GM12801 (cell line): Measurements from ENCODE around the gene RELN.

Experiments
- TF ChIP-seq, protein P1 (sequence below): IDR thresholded peaks from one replicate; pipeline ENCODE4 v1.5.1; 2011; ENCODE audit warnings: control low read depth; ENCODE audit not compliant: insufficient read length; ENCODE audit errors: extremely low read depth

The RELN gene

DNA sequence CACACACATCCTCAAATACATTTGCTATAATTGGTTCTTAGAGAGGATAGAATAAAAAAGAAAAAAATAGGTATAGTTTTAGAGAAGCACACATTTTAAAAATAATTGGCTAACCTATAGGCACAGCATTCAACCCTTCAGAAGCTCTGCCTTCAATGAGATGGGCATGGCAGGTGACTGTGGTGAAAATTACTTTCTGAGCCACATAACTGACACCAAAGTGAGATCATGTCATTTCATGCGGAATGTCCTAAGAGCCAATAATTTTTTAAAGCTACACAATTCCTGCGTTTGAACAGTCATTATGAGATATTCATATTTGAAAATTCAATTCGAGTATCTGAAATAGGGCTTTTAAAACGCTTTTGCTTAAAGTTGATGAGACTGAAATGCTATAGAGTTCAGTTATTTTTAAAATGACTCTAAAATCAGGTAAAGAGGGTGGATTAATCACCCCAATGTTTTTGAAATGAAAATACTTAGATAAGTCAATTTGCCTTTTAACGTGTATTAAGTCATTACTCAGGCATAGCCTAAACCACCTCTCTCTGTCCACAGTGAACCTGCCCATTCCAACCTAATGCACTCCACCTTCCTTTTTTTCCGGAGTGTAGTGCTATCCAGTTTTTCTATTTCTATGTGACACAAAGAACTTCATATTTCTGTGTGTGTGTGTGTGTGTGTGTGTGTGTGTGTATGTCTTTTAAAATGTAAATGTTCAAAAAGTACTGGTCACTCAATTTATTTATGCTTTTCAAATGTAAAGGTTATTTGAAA is 6.1 kb downstream of the RELN start:
- TF ChIP-seq, protein P1, sequence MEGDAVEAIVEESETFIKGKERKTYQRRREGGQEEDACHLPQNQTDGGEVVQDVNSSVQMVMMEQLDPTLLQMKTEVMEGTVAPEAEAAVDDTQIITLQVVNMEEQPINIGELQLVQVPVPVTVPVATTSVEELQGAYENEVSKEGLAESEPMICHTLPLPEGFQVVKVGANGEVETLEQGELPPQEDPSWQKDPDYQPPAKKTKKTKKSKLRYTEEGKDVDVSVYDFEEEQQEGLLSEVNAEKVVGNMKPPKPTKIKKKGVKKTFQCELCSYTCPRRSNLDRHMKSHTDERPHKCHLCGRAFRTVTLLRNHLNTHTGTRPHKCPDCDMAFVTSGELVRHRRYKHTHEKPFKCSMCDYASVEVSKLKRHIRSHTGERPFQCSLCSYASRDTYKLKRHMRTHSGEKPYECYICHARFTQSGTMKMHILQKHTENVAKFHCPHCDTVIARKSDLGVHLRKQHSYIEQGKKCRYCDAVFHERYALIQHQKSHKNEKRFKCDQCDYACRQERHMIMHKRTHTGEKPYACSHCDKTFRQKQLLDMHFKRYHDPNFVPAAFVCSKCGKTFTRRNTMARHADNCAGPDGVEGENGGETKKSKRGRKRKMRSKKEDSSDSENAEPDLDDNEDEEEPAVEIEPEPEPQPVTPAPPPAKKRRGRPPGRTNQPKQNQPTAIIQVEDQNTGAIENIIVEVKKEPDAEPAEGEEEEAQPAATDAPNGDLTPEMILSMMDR = no peak

DNA sequence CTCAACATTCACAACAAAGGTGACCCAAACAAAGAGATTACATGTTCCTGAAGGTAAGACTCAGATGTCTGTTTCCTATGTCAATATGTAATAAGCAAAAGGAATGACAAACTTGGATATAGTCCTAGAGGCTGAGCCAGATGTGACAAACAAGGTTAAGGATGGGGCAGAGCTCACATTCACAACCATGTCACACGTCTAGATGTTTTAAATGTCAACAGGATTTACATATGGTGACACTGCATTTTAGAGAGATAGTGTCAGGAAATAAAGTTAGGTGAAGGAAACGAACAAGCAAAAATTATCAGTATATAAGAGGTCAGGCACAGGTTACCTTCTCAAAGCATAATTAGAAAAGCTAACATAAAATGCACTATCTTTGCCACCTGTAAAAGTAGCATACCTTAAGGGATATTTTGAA is 8.4 kb downstream of the RELN start:
- TF ChIP-seq, protein P1 = no peak

GRCh38 chr7:103972779-103973434 is 16.6 kb downstream of the RELN start:
- TF ChIP-seq, protein P1 = no peak

- TF ChIP-seq, protein P1 = no peak
Observed at GRCh38 chr7:103967401-103967800, 22.1 kb downstream of the RELN start.

DNA sequence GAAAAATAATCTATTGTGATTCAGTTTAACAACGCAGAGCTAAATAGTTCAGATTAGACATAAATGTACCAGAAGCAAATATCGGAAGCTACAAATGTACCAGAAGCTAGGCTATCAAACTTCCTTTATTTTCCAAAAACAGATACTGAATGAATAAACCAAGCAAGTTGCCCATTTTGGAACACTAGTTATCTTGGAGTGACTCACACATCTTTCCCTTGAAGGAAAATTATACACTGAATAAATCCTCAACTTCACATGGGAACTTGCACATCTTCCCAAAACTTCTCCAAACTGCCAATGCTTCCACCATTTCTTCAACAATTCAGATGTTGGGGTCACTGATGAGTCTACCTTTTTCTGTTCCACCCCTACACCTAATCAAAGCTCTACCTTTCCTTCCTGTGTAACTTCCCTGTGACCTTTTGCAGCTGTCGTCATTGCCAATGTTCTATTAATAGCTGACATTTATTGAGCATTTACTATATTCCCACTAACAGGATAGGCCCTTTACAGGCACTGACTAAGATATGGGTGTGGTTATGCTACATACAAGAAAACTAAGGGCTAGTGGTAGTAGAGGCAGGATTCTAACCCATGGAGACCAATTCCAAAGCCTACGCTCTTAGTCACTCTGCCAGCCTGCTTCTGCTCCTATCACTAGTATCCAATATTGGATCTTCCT is 22.7 kb downstream of the RELN start:
- TF ChIP-seq, protein P1 = no peak

DNA sequence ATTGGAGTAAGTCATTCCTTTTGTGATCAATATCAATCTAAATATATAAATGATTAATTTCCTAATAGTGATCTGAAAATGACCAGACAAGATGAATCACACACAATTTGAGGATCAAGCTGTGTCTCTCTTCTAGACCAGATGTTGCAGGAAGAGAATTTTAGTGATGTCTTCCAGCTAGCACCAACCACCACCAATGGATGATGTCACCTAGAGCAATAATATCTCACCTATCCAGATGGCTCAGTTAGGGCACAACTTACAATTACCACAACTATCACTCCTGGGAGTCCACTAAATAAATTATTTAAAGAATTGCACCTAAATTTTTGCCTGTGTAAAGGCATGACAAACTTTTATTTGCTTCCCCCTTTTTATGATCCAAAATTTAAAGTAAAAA is 25.2 kb downstream of the RELN start:
- TF ChIP-seq, protein P1 = no peak

DNA sequence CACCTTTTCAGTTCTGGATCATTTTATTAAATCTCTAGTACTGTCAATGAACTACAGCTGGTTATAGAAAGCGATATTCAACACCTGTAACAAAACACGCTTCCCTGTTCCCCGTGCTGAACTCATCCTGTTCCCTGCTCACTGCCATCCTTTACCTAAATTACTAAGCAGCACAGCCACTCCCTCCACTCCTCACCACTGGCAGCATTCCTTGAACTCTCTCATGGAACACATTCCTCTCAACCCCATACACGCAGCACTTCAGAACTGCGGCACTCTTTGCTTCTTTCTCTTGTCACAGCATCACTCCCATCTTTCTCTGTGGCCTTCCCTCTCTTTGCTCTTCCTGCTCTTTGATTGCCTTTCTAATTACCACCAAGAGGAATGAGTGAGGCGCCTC is 27.4 kb downstream of the RELN start:
- TF ChIP-seq, protein P1 = no peak
